ENCODE data around the gene CADM1. TPM values are rescaled to one million over a fixed set of nuclear protein-coding genes. Genes with fewer than 3 reads are reported as not detected.

CADM1 gene
- total RNA-seq, 1 experiment from 2014 or later: 0.79 TPM

DNA sequence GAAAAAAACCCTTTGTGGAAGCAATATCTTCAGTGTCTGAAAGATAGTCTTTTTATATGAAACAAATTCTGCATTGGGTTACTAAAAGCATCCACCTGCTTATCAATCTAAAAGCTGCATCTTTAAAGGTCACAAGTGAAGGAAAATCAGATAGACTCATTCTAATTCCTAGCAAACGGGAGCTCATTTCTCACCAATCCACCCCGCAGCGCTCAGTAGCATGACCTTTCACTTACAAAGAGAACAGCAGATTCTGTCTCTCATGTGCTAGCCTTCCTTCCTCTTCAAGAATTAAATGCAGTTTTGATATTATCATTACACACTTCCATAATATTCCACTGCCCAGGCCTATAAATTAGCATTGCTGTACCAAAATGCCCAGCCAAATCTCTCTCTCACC lies 212.9 kb downstream of the CADM1 start:
- no peaks in the 10 kb centered on the region for H3K9me2 ChIP-seq (ENCODE audit: insufficient read depth)
- ChIA-PET RAD21 (ENCODE audit: low non-redundant PET in 1 of 2, low total read pairs in 2 of 2, uncharacterized antibody in 2 of 2, unreplicated experiment in 2 of 2) (no interaction called here), POLR2A (no interaction called here), CTCF (no interaction called here)
- H3K9ac ChIP-seq (ENCODE audit: low read length): no peak overlapping the region
- H3K4me1 ChIP-seq (ENCODE audit: control insufficient read depth in 1 of 2, insufficient read depth in 2 of 2, low read length in 2 of 2): no peaks in the 10 kb centered on the region
- DNase-seq (ENCODE audit: low read depth, low spot score) (no peak), ATAC-seq (no peak)
- H3K79me2 ChIP-seq (ENCODE audit: insufficient read depth, low read length): no peaks in the 10 kb centered on the region
- no peaks in the 10 kb centered on the region for H3K27me3 ChIP-seq (ENCODE audit: insufficient read depth, low read length)
- H4K20me1 ChIP-seq (ENCODE audit: insufficient read depth): no peaks in the 10 kb centered on the region
- no peak overlapping the region for H3K4me2 ChIP-seq (ENCODE audit: low read length)
- TF ChIP-seq SP1 (IDR thresholded peaks at IDR 0.05; ENCODE audit: low read depth): no peak
- no peak for TF ChIP-seq CBX3 (IDR thresholded peaks at IDR 0.05; ENCODE audit: low read depth)
- no peak for TF ChIP-seq RAD21 (IDR thresholded peaks at IDR 0.05; ENCODE audit: low read depth)
- intact Hi-C loops (cut with micrococcal nuclease): no loop called here
- no peak overlapping the region for H2AFZ ChIP-seq (ENCODE audit: low read depth, low read length, poor library complexity, severe bottlenecking)
- H3K27ac ChIP-seq (ENCODE audit: low read depth, low read length): no peak overlapping the region
- no peaks in the 10 kb centered on the region for H3K36me3 ChIP-seq (ENCODE audit: control insufficient read depth in 1 of 2, insufficient read depth in 2 of 2, low read length in 2 of 2)
- BruUV-seq (replicated peaks): no TSS peak
- H3K4me3 ChIP-seq (replicated peaks in 1 of 2; ENCODE audit: low read depth in 1 of 2, low read length in 2 of 2): no peak overlapping the region
- no peaks in the 10 kb centered on the region; a peak in 1 of 4 replicates for H3K9me3 ChIP-seq (ENCODE audit: control insufficient read depth in 1 of 2, insufficient read depth in 1 of 2, low read depth in 1 of 2, low read length in 2 of 2)

DNA sequence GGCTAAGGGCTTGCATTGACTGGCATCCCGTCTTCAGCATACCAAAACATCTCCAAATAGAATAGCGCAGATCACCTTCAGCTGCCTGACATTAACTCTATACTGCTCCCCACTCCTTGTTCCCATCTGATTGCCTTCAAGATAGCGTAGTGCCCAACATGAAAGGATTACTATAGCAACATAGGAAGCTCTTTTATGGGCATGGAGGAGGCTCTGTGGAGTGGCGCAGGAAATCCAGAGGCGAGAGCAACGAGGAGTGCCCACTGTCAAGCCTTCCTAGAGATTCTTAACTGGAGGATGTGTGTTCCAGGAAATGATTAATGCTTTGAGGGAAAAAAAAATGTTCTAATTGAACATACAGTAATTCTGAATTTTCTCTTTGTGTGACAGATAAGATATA lies 213.3 kb downstream of the CADM1 start:
- Histone ChIP-seq H3K4me2 (ENCODE audit: low read length) (no peak overlapping the region), H3K9me2 (ENCODE audit: insufficient read depth) (no peaks in the 10 kb centered on the region), H3K4me3 (replicated peaks in 1 of 2; ENCODE audit: low read depth in 1 of 2, low read length in 2 of 2) (no peak overlapping the region), H3K4me1 (ENCODE audit: control insufficient read depth in 1 of 2, insufficient read depth in 2 of 2, low read length in 2 of 2) (no peaks in the 10 kb centered on the region), H3K27me3 (ENCODE audit: insufficient read depth, low read length) (no peaks in the 10 kb centered on the region), H3K27ac (ENCODE audit: low read depth, low read length) (no peak overlapping the region), H3K9me3 (ENCODE audit: control insufficient read depth in 1 of 2, insufficient read depth in 1 of 2, low read depth in 1 of 2, low read length in 2 of 2) (no peaks in the 10 kb centered on the region), H3K9ac (ENCODE audit: low read length) (no peak overlapping the region), H3K79me2 (ENCODE audit: insufficient read depth, low read length) (no peaks in the 10 kb centered on the region), H4K20me1 (ENCODE audit: insufficient read depth) (no peaks in the 10 kb centered on the region), H2AFZ (ENCODE audit: low read depth, low read length, poor library complexity, severe bottlenecking) (no peak overlapping the region), H3K36me3 (ENCODE audit: control insufficient read depth in 1 of 2, insufficient read depth in 2 of 2, low read length in 2 of 2) (no peaks in the 10 kb centered on the region)
- no peak for DNase-seq (ENCODE audit: low read depth, low spot score)
- TF ChIP-seq, protein P1, sequence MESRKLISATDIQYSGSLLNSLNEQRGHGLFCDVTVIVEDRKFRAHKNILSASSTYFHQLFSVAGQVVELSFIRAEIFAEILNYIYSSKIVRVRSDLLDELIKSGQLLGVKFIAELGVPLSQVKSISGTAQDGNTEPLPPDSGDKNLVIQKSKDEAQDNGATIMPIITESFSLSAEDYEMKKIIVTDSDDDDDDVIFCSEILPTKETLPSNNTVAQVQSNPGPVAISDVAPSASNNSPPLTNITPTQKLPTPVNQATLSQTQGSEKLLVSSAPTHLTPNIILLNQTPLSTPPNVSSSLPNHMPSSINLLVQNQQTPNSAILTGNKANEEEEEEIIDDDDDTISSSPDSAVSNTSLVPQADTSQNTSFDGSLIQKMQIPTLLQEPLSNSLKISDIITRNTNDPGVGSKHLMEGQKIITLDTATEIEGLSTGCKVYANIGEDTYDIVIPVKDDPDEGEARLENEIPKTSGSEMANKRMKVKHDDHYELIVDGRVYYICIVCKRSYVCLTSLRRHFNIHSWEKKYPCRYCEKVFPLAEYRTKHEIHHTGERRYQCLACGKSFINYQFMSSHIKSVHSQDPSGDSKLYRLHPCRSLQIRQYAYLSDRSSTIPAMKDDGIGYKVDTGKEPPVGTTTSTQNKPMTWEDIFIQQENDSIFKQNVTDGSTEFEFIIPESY (IDR thresholded peaks at IDR 0.05; ENCODE audit: extremely low read depth, insufficient replicate concordance, low read length): no peak
- TF ChIP-seq ZNF274 (IDR thresholded peaks at IDR 0.05; ENCODE audit: low read depth, low read length) (no peak), RAD21 (IDR thresholded peaks at IDR 0.05; ENCODE audit: low read depth) (no peak), TCF7L2 (IDR thresholded peaks at IDR 0.05; ENCODE audit: borderline replicate concordance, extremely low read depth, insufficient read depth, insufficient read length) (no peak), POLR2AphosphoS5 (IDR thresholded peaks at IDR 0.05; ENCODE audit: low read depth, low read length) (no peak), FOSL1 (IDR thresholded peaks at IDR 0.05; ENCODE audit: low read depth) (no peak), EZH2phosphoT487 (IDR thresholded peaks at IDR 0.05; ENCODE audit: borderline replicate concordance) (no peak), CBX3 (IDR thresholded peaks at IDR 0.05; ENCODE audit: low read depth) (no peak), ZFX (IDR thresholded peaks at IDR 0.05) (no peak), ELF1 (IDR thresholded peaks at IDR 0.05; ENCODE audit: borderline replicate concordance, low read depth) (no peak)
- TF ChIP-seq, protein P2, sequence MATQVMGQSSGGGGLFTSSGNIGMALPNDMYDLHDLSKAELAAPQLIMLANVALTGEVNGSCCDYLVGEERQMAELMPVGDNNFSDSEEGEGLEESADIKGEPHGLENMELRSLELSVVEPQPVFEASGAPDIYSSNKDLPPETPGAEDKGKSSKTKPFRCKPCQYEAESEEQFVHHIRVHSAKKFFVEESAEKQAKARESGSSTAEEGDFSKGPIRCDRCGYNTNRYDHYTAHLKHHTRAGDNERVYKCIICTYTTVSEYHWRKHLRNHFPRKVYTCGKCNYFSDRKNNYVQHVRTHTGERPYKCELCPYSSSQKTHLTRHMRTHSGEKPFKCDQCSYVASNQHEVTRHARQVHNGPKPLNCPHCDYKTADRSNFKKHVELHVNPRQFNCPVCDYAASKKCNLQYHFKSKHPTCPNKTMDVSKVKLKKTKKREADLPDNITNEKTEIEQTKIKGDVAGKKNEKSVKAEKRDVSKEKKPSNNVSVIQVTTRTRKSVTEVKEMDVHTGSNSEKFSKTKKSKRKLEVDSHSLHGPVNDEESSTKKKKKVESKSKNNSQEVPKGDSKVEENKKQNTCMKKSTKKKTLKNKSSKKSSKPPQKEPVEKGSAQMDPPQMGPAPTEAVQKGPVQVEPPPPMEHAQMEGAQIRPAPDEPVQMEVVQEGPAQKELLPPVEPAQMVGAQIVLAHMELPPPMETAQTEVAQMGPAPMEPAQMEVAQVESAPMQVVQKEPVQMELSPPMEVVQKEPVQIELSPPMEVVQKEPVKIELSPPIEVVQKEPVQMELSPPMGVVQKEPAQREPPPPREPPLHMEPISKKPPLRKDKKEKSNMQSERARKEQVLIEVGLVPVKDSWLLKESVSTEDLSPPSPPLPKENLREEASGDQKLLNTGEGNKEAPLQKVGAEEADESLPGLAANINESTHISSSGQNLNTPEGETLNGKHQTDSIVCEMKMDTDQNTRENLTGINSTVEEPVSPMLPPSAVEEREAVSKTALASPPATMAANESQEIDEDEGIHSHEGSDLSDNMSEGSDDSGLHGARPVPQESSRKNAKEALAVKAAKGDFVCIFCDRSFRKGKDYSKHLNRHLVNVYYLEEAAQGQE (IDR thresholded peaks at IDR 0.05; ENCODE audit: low read depth): no peak
- TF ChIP-seq, protein P3, sequence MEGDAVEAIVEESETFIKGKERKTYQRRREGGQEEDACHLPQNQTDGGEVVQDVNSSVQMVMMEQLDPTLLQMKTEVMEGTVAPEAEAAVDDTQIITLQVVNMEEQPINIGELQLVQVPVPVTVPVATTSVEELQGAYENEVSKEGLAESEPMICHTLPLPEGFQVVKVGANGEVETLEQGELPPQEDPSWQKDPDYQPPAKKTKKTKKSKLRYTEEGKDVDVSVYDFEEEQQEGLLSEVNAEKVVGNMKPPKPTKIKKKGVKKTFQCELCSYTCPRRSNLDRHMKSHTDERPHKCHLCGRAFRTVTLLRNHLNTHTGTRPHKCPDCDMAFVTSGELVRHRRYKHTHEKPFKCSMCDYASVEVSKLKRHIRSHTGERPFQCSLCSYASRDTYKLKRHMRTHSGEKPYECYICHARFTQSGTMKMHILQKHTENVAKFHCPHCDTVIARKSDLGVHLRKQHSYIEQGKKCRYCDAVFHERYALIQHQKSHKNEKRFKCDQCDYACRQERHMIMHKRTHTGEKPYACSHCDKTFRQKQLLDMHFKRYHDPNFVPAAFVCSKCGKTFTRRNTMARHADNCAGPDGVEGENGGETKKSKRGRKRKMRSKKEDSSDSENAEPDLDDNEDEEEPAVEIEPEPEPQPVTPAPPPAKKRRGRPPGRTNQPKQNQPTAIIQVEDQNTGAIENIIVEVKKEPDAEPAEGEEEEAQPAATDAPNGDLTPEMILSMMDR (IDR thresholded peaks at IDR 0.05 in 2 of 3, conservative IDR thresholded peaks at IDR 0.05 in 1 of 3; ENCODE audit: borderline replicate concordance in 1 of 3, insufficient read depth in 1 of 3, low read depth in 2 of 3, low read length in 2 of 3): no peak
- BruUV-seq (replicated peaks): no TSS peak
- RAD21 ChIA-PET (ENCODE audit: low non-redundant PET in 1 of 2, low total read pairs in 2 of 2, uncharacterized antibody in 2 of 2, unreplicated experiment in 2 of 2): no interaction called here
- intact Hi-C loops (cut with micrococcal nuclease): no loop called here
- POLR2A ChIA-PET: no interaction called here
- ATAC-seq: no peak
- CTCF ChIA-PET: no interaction called here

Data from HCT116 (cell line).